CD4-positive, alpha-beta T cell (primary cell): Measurements from ENCODE around the gene MYBPH. TPM values are rescaled to one million over a fixed set of nuclear protein-coding genes. Genes with fewer than 3 reads are reported as not detected.

ENCODE experiments used
- ATAC-seq: fragments of 200-7000 bp; cut with Tn5 transposase; one replicate; pipeline ENCODE4 v1.10.0; 2022; ENCODE audit warnings: mild to moderate bottlenecking; ENCODE audit not compliant: poor library complexity
- CTCF ChIA-PET: fragments of 350-600 bp; sonication (Branson Sonifier 250); formaldehyde crosslinking; loops from one replicate; lab custom pipeline; 2021; ENCODE audit warnings: antibody characterized with exemption, inconsistent platforms; lab: Charles Lee
- POLR2A ChIA-PET: fragments of 350-600 bp; sonication (Branson Sonifier 250); formaldehyde crosslinking; loops from one replicate; lab custom pipeline; 2021; ENCODE audit warnings: antibody characterized with exemption, inconsistent platforms; lab: Charles Lee
- DNase-seq, 14 experiments: peaks; one replicate each; pipeline ENCODE4 v3.0.0-alpha.2; 2013 to 2020; ENCODE audit warnings: mixed read lengths in 2 of 14
- H3K27ac ChIP-seq, 2 donors: one replicate each; pipeline versions ENCODE4 v1.5.1 to v1.7.0; 2013; ENCODE audit warnings: low read length in 2 of 2, low read depth in 1 of 2, mild to moderate bottlenecking in 1 of 2
- H3K27me3 ChIP-seq, 2 experiments: 1 replicate in 1 of 2; 2 replicates in 1 of 2; pipeline versions ENCODE4 v1.6.1 to v1.7.0; 2013; ENCODE audit warnings: low read length in 2 of 2, control low read depth in 1 of 2, mild to moderate bottlenecking in 1 of 2, moderate library complexity in 1 of 2; ENCODE audit not compliant: insufficient read depth in 2 of 2, control insufficient read depth in 1 of 2
- H3K36me3 ChIP-seq: one replicate; pipeline ENCODE4 v1.6.1; 2013; ENCODE audit warnings: low read length, control low read depth; ENCODE audit not compliant: insufficient read depth
- H3K4me1 ChIP-seq: one replicate; pipeline ENCODE4 v1.6.1; 2013; ENCODE audit warnings: low read length, control low read depth; ENCODE audit not compliant: insufficient read depth
- H3K4me3 ChIP-seq: one replicate; pipeline ENCODE4 v1.5.1; 2013; ENCODE audit warnings: mild to moderate bottlenecking, low read length, moderate library complexity
- H3K9me3 ChIP-seq, 2 experiments: 1 replicate in 1 of 2; 2 replicates in 1 of 2; pipeline versions ENCODE4 v1.6.1 to v1.7.0; 2013; ENCODE audit warnings: low read length in 2 of 2, mild to moderate bottlenecking in 2 of 2, control low read depth in 1 of 2, moderate library complexity in 1 of 2; ENCODE audit not compliant: control insufficient read depth in 1 of 2, insufficient read depth in 1 of 2
- H3K27ac Mint-ChIP-seq: one replicate; pipeline ENCODE4 v1.8.0; 2020; ENCODE audit warnings: mixed read lengths
- H3K27me3 Mint-ChIP-seq: one replicate; pipeline ENCODE4 v1.8.0; 2021; ENCODE audit warnings: mixed read lengths
- H3K36me3 Mint-ChIP-seq: one replicate; pipeline ENCODE4 v1.8.0; 2021; ENCODE audit warnings: low read depth, mixed read lengths
- H3K4me1 Mint-ChIP-seq: one replicate; pipeline ENCODE4 v1.8.0; 2021; ENCODE audit warnings: low read depth, mixed read lengths
- H3K4me3 Mint-ChIP-seq: one replicate; pipeline ENCODE4 v1.8.0; 2020; ENCODE audit warnings: mild to moderate bottlenecking, mixed read lengths
- H3K9me3 Mint-ChIP-seq: one replicate; pipeline ENCODE4 v1.8.0; 2020; ENCODE audit warnings: mixed read lengths
- intact Hi-C, 2 experiments: fragments of 100-400 bp; cut with DNase I in 1 of 2; cut with micrococcal nuclease in 1 of 2; formaldehyde crosslinking; loops; one replicate each; pipeline versions ENCODE4 v1.15.1 to v1.9.0; 2023 to 2025; cut with DNase I, micrococcal nuclease
- total RNA-seq, 174 experiments: library from RNA in 2 of 174; stranded (reverse) in 2 of 174; gene quantifications; one replicate each; pipeline ENCODE4 v1.2.3 and lab custom pipeline; 2021 to 2026
- TF ChIP-seq, protein P1 (sequence below): fragments of 200-600 bp; IDR thresholded peaks from one replicate; pipeline ENCODE4 v1.8.0; 2022; ENCODE audit warnings: antibody characterized with exemption, mild to moderate bottlenecking

The MYBPH gene
- total RNA-seq, 2 experiments from 2014 or later, result not detected

DNA sequence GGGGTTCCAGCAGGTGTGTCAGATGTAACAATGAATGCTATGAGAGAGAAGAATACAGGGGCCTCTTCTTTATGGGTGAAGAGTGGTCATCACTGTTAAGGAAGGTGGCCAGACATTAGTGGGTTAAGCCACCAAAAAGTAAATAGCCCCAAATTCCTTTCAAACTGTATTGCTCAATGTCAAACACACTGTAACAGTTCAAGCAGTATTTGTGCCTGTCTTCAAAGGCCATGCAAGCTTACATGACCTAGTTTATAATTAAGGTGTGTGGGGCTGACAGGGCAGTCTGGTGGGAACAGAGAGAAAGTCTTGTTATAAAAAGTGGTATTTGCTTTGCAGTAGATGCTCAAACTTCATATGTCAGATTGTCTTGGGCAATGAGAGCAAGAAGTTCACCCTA is 35.4 kb upstream of the MYBPH start:
- no peak overlapping the region for H3K27ac Mint-ChIP-seq
- no peak for ATAC-seq
- CTCF ChIA-PET, result no interaction called here
- Histone ChIP-seq H3K4me3 (no peak overlapping the region), H3K27ac (no peak overlapping the region), H3K9me3 (no peaks in the 10 kb centered on the region), H3K27me3 (no peaks in the 10 kb centered on the region), H3K4me1 (peaks cover 2% of the 10 kb centered on the region), H3K36me3 (no peaks in the 10 kb centered on the region)
- no peaks in the 10 kb centered on the region for H3K36me3 Mint-ChIP-seq
- H3K4me3 Mint-ChIP-seq, result no peak overlapping the region
- H3K27me3 Mint-ChIP-seq, result peaks cover under 1% of the 10 kb centered on the region
- TF ChIP-seq, protein P1, sequence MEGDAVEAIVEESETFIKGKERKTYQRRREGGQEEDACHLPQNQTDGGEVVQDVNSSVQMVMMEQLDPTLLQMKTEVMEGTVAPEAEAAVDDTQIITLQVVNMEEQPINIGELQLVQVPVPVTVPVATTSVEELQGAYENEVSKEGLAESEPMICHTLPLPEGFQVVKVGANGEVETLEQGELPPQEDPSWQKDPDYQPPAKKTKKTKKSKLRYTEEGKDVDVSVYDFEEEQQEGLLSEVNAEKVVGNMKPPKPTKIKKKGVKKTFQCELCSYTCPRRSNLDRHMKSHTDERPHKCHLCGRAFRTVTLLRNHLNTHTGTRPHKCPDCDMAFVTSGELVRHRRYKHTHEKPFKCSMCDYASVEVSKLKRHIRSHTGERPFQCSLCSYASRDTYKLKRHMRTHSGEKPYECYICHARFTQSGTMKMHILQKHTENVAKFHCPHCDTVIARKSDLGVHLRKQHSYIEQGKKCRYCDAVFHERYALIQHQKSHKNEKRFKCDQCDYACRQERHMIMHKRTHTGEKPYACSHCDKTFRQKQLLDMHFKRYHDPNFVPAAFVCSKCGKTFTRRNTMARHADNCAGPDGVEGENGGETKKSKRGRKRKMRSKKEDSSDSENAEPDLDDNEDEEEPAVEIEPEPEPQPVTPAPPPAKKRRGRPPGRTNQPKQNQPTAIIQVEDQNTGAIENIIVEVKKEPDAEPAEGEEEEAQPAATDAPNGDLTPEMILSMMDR, result no peak
- DNase-seq, result no peak
- H3K4me1 Mint-ChIP-seq, result peaks cover 1% of the 10 kb centered on the region
- POLR2A ChIA-PET, result no interaction called here
- intact Hi-C loops, result no loop called here
- no peaks in the 10 kb centered on the region for H3K9me3 Mint-ChIP-seq

DNA sequence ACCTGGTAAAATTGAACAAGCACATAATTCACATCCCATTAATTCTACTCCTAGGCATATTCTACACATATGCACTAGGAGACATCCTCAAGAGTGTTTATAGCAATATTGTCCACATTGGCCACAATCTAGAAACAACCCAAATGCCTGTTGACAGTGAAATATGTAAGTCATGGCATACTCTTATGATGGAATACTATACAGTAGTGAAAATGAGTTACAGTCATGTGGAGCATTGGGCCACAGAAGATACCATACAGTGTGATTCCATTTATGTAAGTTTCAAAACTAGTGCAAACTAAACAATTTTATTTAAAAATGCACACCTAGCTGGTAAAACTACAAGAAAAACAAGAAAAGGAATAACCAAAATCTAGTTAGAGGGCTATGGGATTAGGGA is 34.7 kb upstream of the MYBPH start:
- Histone ChIP-seq H3K27me3 (no peaks in the 10 kb centered on the region), H3K4me1 (no peaks in the 10 kb centered on the region), H3K9me3 (no peaks in the 10 kb centered on the region), H3K27ac (no peak overlapping the region), H3K4me3 (no peak overlapping the region), H3K36me3 (no peaks in the 10 kb centered on the region)
- DNase-seq (no peak), ATAC-seq (no peak)
- ChIA-PET POLR2A (no interaction called here), CTCF (no interaction called here)
- no peaks in the 10 kb centered on the region for H3K4me1 Mint-ChIP-seq
- no peaks in the 10 kb centered on the region for H3K9me3 Mint-ChIP-seq
- no peaks in the 10 kb centered on the region for H3K27me3 Mint-ChIP-seq
- H3K36me3 Mint-ChIP-seq, result no peaks in the 10 kb centered on the region
- TF ChIP-seq, protein P1, result no peak
- no peak overlapping the region for H3K4me3 Mint-ChIP-seq
- H3K27ac Mint-ChIP-seq, result no peak overlapping the region
- intact Hi-C loops, result no loop called here

DNA sequence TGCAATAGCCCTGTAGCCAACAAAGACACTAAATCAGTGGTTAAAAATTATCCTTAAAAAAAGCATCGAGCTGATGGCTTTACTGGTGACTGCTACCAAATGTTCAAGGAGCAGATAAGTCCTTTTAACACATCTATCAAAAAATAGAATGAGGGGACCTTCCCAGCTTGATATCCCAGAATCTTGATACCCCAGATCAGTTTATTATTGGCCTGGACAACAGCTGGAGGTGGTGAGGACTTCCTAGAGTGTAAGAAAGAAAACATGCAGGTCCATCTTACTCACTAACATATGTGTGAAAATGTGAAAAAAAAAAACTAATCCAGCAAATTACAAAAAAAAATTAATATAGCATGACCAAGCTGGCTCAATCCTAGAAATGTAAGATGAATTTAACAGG is 32.6 kb upstream of the MYBPH start:
- intact Hi-C loops, result loop anchor here in 1 of 2 experiments (5.0 kb wide), 1 partner anchor 1039 kb away; no protein-coding TSS in a partner anchor
- Mint-ChIP-seq H3K27me3 (no peaks in the 10 kb centered on the region), H3K9me3 (no peaks in the 10 kb centered on the region), H3K4me3 (no peak overlapping the region), H3K27ac (no peak overlapping the region), H3K36me3 (no peaks in the 10 kb centered on the region), H3K4me1 (no peaks in the 10 kb centered on the region)
- no peak for ATAC-seq
- CTCF ChIA-PET, result no interaction called here
- Histone ChIP-seq H3K27me3 (no peaks in the 10 kb centered on the region), H3K4me1 (no peaks in the 10 kb centered on the region), H3K27ac (no peak overlapping the region), H3K4me3 (no peak overlapping the region), H3K36me3 (no peaks in the 10 kb centered on the region), H3K9me3 (no peaks in the 10 kb centered on the region)
- POLR2A ChIA-PET, result no interaction called here
- TF ChIP-seq, protein P1, result no peak
- DNase-seq, result no peak
